KMS-11 (cell line): ENCODE results near the gene STK32C.

Experiments used
- H2AFZ ChIP-seq: fragments of 200-600 bp; sonication (generic); 2 replicates; pipeline ENCODE4 v1.6.1; 2016; ENCODE audit warnings: antibody characterized with exemption, mixed run types, low read depth
- H3K27ac ChIP-seq: fragments of 200-600 bp; sonication (generic); 2 replicates; pipeline ENCODE4 v1.6.1; 2016; ENCODE audit warnings: mild to moderate bottlenecking, mixed run types
- H3K27me3 ChIP-seq: fragments of 200-600 bp; sonication (generic); 2 replicates; pipeline ENCODE4 v1.6.1; 2017; ENCODE audit warnings: mild to moderate bottlenecking, low read depth, mixed run types, moderate library complexity; ENCODE audit not compliant: insufficient read depth
- H3K36me3 ChIP-seq: fragments of 200-600 bp; sonication (generic); 2 replicates; pipeline ENCODE4 v1.6.1; 2017; ENCODE audit warnings: mild to moderate bottlenecking, mixed run types; ENCODE audit not compliant: insufficient read depth
- H3K4me1 ChIP-seq: fragments of 200-600 bp; sonication (generic); 2 replicates; pipeline ENCODE4 v1.6.1; 2016; ENCODE audit warnings: mild to moderate bottlenecking, low read depth, mixed run types; ENCODE audit not compliant: poor library complexity, severe bottlenecking
- H3K4me2 ChIP-seq: fragments of 200-600 bp; sonication (generic); 2 replicates; pipeline ENCODE4 v1.7.0; 2016; ENCODE audit warnings: mild to moderate bottlenecking, mixed run types
- H3K4me3 ChIP-seq: fragments of 200-600 bp; sonication (generic); IDR thresholded peaks from 2 replicates; pipeline ENCODE4 v1.6.1; 2017; ENCODE audit warnings: low read depth, low read length, mixed read lengths; ENCODE audit not compliant: insufficient read depth
- H3K79me2 ChIP-seq: fragments of 200-600 bp; sonication (generic); 2 replicates; pipeline ENCODE4 v1.6.1; 2016; ENCODE audit warnings: low read depth, mixed run types; ENCODE audit not compliant: insufficient read depth
- H3K9ac ChIP-seq: fragments of 200-600 bp; sonication (generic); 2 replicates; pipeline ENCODE4 v1.6.1; 2016; ENCODE audit warnings: mild to moderate bottlenecking, mixed run types
- H4K20me1 ChIP-seq: fragments of 200-600 bp; sonication (generic); 2 replicates; pipeline ENCODE4 v1.6.1; 2016; ENCODE audit warnings: mild to moderate bottlenecking, mixed run types; ENCODE audit not compliant: insufficient read depth
- CTCF ChIP-seq: fragments of 200-600 bp; sonication (generic); conservative IDR thresholded peaks from 2 replicates; pipeline ENCODE4 v1.6.1; 2017; ENCODE audit warnings: low read depth, mild to moderate bottlenecking, antibody characterized with exemption, low read length, moderate library complexity, mixed read lengths

STK32C gene

GRCh38 chr10:132199268-132199853 is 108.4 kb downstream of the STK32C start:
- TF ChIP-seq CTCF, result no peak
- no peak overlapping the region for H3K9ac ChIP-seq
- H3K27ac ChIP-seq, result no peak overlapping the region
- H3K4me1 ChIP-seq, result no peaks in the 10 kb centered on the region
- H2AFZ ChIP-seq, result no peak overlapping the region
- no peaks in the 10 kb centered on the region for H3K36me3 ChIP-seq
- H3K4me3 ChIP-seq, result no peak overlapping the region
- H3K27me3 ChIP-seq, result no peaks in the 10 kb centered on the region; the same call in 1 of the 2 replicates
- no peak overlapping the region for H3K4me2 ChIP-seq
- H4K20me1 ChIP-seq, result no peaks in the 10 kb centered on the region
- H3K79me2 ChIP-seq, result no peaks in the 10 kb centered on the region

- TF ChIP-seq CTCF, result no peak
- Histone ChIP-seq H3K4me3 (no peak overlapping the region), H3K36me3 (no peaks in the 10 kb centered on the region), H3K4me2 (no peak overlapping the region), H3K79me2 (no peaks in the 10 kb centered on the region), H3K4me1 (no peaks in the 10 kb centered on the region), H3K9ac (no peak overlapping the region), H2AFZ (no peak overlapping the region), H3K27me3 (no peaks in the 10 kb centered on the region), H4K20me1 (no peaks in the 10 kb centered on the region), H3K27ac (no peak overlapping the region)
Measured at GRCh38 chr10:132198381-132199181, 109.2 kb downstream of the STK32C start.

GRCh38 chr10:132198068-132198370 is 109.7 kb downstream of the STK32C start:
- no peak overlapping the region for H3K4me3 ChIP-seq
- no peaks in the 10 kb centered on the region for H3K4me1 ChIP-seq
- no peaks in the 10 kb centered on the region for H3K36me3 ChIP-seq

GRCh38 chr10:132197271-132198067 is 110.3 kb downstream of the STK32C start:
- Histone ChIP-seq H3K4me2 (no peak overlapping the region), H3K4me1 (no peaks in the 10 kb centered on the region), H3K4me3 (no peak overlapping the region), H3K36me3 (no peaks in the 10 kb centered on the region), H4K20me1 (no peaks in the 10 kb centered on the region), H3K27ac (no peak overlapping the region), H2AFZ (no peak overlapping the region), H3K27me3 (no peaks in the 10 kb centered on the region), H3K9ac (no peak overlapping the region), H3K79me2 (no peaks in the 10 kb centered on the region)
- TF ChIP-seq CTCF, result no peak

More at GRCh38 chr10:132198068-132198370, 109.7 kb downstream of the STK32C start:
- Histone ChIP-seq H3K27ac (no peak overlapping the region), H3K9ac (no peak overlapping the region), H3K27me3 (no peaks in the 10 kb centered on the region), H3K79me2 (no peaks in the 10 kb centered on the region), H2AFZ (no peak overlapping the region), H4K20me1 (no peaks in the 10 kb centered on the region), H3K4me2 (no peak overlapping the region)
- no peak for TF ChIP-seq CTCF
